H1 (cell line): Measurements from ENCODE around the gene SPTB. TPM values are rescaled to one million over a fixed set of nuclear protein-coding genes. Genes with fewer than 3 reads are reported as not detected.
A peak's percentile ranks its signal among the peaks of the same experiment; 100 is the strongest.

Experiments used
- CTCF ChIA-PET: fragments of 300-600 bp; sonication (Branson Sonifier 250); formaldehyde crosslinking; loops from one replicate; lab custom pipeline; 2021; ENCODE audit not compliant: partially characterized antibody; lab: Charles Lee
- POLR2A ChIA-PET: fragments of 300-600 bp; sonication (Branson Sonifier 250); formaldehyde crosslinking; loops from one replicate; lab custom pipeline; 2021; ENCODE audit warnings: inconsistent platforms; ENCODE audit not compliant: partially characterized antibody; lab: Charles Lee
- DNase-seq, 2 experiments: peaks; one replicate each; pipeline versions ENCODE4 v3.0.0 to v3.0.0-alpha.2; 2010 to 2022; ENCODE audit warnings: low spot score in 2 of 2, low read depth in 1 of 2, mixed read lengths in 1 of 2
- FAIRE-seq: peaks from 2 replicates; lab custom pipeline; 2011; peaks lifted over from hg19 to GRCh38; lab: Jason Lieb, UNC
- H2AFZ ChIP-seq: 2 replicates; pipeline ENCODE4 v1.8.1; 2012; ENCODE audit warnings: low read length, inconsistent platforms
- H2AK5ac ChIP-seq: 2 replicates; pipeline ENCODE4 v1.6.1; 2013; ENCODE audit warnings: low read depth, low read length
- H2BK120ac ChIP-seq: replicated peaks from 2 replicates; pipeline ENCODE3; 2013; ENCODE audit warnings: low read depth, low read length, inconsistent platforms
- H2BK12ac ChIP-seq: 2 replicates; pipeline ENCODE4 v1.6.1; 2013; ENCODE audit warnings: low read depth, low read length
- H2BK15ac ChIP-seq: 2 replicates; pipeline ENCODE4 v1.6.1; 2013; ENCODE audit warnings: low read length
- H2BK20ac ChIP-seq: 2 replicates; pipeline ENCODE4 v1.6.1; 2013; ENCODE audit warnings: low read length
- H2BK5ac ChIP-seq: 2 replicates; pipeline ENCODE4 v1.6.1; 2013; ENCODE audit warnings: low read depth, low read length
- H3K14ac ChIP-seq: 2 replicates; pipeline ENCODE4 v1.6.1; 2013; ENCODE audit warnings: inconsistent platforms; ENCODE audit not compliant: insufficient read length
- H3K18ac ChIP-seq: 2 replicates; pipeline ENCODE4 v1.6.1; 2013; ENCODE audit warnings: low read length; ENCODE audit errors: extremely low read depth
- H3K23ac ChIP-seq: 2 replicates; pipeline ENCODE4 v1.6.1; 2013; ENCODE audit warnings: inconsistent platforms; ENCODE audit not compliant: insufficient read length
- H3K23me2 ChIP-seq: 2 replicates; pipeline ENCODE4 v1.6.1; 2013; ENCODE audit warnings: low read depth, low read length
- H3K27ac ChIP-seq: 2 replicates; pipeline ENCODE4 v1.6.1; 2011; ENCODE audit warnings: low read depth, low read length, inconsistent platforms
- H3K27me3 ChIP-seq, 4 experiments: replicated peaks in 1 of 4; 1 replicate in 1 of 4; 2 replicates in 3 of 4; pipeline versions ENCODE4 v1.6.1 to v1.8.1; 2011 to 2013; ENCODE audit warnings: low read length in 3 of 4, mild to moderate bottlenecking in 3 of 4, inconsistent platforms in 2 of 4, mixed read lengths in 2 of 4, moderate library complexity in 1 of 4; ENCODE audit not compliant: control insufficient read depth in 3 of 4, insufficient read depth in 3 of 4; ENCODE audit errors: extremely low read depth in 1 of 4
- H3K36me3 ChIP-seq, 4 experiments: 2 replicates each; pipeline versions ENCODE4 v1.6.1 to v1.8.1; 2011 to 2013; ENCODE audit warnings: mild to moderate bottlenecking in 4 of 4, low read length in 3 of 4, moderate library complexity in 2 of 4, control low read depth in 1 of 4, inconsistent platforms in 1 of 4; ENCODE audit not compliant: insufficient read depth in 4 of 4, control insufficient read depth in 2 of 4
- H3K4ac ChIP-seq: replicated peaks from 2 replicates; pipeline ENCODE3; 2013; ENCODE audit warnings: low read length, low read depth, mixed read lengths, inconsistent platforms; ENCODE audit not compliant: insufficient read length
- H3K4me1 ChIP-seq, 4 experiments: replicated peaks in 1 of 4; 1 replicate in 1 of 4; 2 replicates in 3 of 4; pipeline versions ENCODE4 v1.6.1 to v1.8.1; 2011 to 2013; ENCODE audit warnings: low read length in 3 of 4, inconsistent platforms in 2 of 4, mixed read lengths in 1 of 4; ENCODE audit not compliant: insufficient read depth in 4 of 4, control insufficient read depth in 3 of 4
- H3K4me2 ChIP-seq, 2 experiments: 2 replicates each; pipeline versions ENCODE4 v1.6.1 to v1.8.1; 2011 to 2013; ENCODE audit warnings: low read depth in 2 of 2, low read length in 2 of 2, control low read depth in 1 of 2, inconsistent platforms in 1 of 2, mild to moderate bottlenecking in 1 of 2; ENCODE audit not compliant: insufficient read depth in 1 of 2
- H3K4me3 ChIP-seq, 4 experiments: fragments of 200-600, 300-600 bp in 1 of 4; sonication (generic), shearing (Covaris generic), sonication (Bioruptor Twin) in 1 of 4; 2 replicates each; pipeline versions ENCODE4 v1.5.1 to v1.8.1; 2011 to 2016; ENCODE audit warnings: low read length in 4 of 4, low read depth in 3 of 4, control low read depth in 2 of 4, inconsistent platforms in 2 of 4, mild to moderate bottlenecking in 2 of 4, mixed read lengths in 1 of 4, moderate library complexity in 1 of 4; ENCODE audit not compliant: insufficient read depth in 2 of 4; ENCODE audit errors: extremely low read depth in 1 of 4
- H3K56ac ChIP-seq: replicated peaks from 2 replicates; pipeline ENCODE3; 2013; ENCODE audit warnings: low read depth, mild to moderate bottlenecking, mixed read lengths, low read length, inconsistent platforms; ENCODE audit not compliant: insufficient read length
- H3K79me1 ChIP-seq: 2 replicates; pipeline ENCODE4 v1.6.1; 2013; ENCODE audit warnings: low read depth, low read length, control low read depth
- H3K79me2 ChIP-seq, 2 experiments: 2 replicates each; pipeline versions ENCODE4 v1.6.1 to v1.8.1; 2012 to 2013; ENCODE audit warnings: low read length in 2 of 2, mild to moderate bottlenecking in 2 of 2, inconsistent platforms in 1 of 2; ENCODE audit not compliant: insufficient read depth in 2 of 2, control insufficient read depth in 1 of 2
- H3K9ac ChIP-seq, 4 experiments: replicated peaks in 1 of 4; 1 replicate in 1 of 4; 2 replicates in 3 of 4; pipeline versions ENCODE4 v1.6.1 to v1.8.1; 2011 to 2013; ENCODE audit warnings: low read depth in 3 of 4, low read length in 3 of 4, control low read depth in 2 of 4, mild to moderate bottlenecking in 2 of 4, moderate library complexity in 2 of 4, inconsistent platforms in 1 of 4; ENCODE audit errors: extremely low read depth in 1 of 4
- H3K9me3 ChIP-seq, 2 experiments: 2 replicates each; pipeline versions ENCODE4 v1.6.1 to v1.8.1; 2012 to 2013; ENCODE audit warnings: mild to moderate bottlenecking in 2 of 2, moderate library complexity in 2 of 2, control low read depth in 1 of 2, inconsistent platforms in 1 of 2, low read depth in 1 of 2, low read length in 1 of 2, mixed read lengths in 1 of 2; ENCODE audit not compliant: insufficient read depth in 2 of 2
- H4K20me1 ChIP-seq, 2 experiments: replicated peaks in 1 of 2; 2 replicates each; pipeline versions ENCODE3 to v1.8.1; 2011 to 2013; ENCODE audit warnings: inconsistent platforms in 2 of 2, low read length in 2 of 2, mild to moderate bottlenecking in 1 of 2; ENCODE audit not compliant: insufficient read depth in 2 of 2, control insufficient read depth in 1 of 2
- H4K5ac ChIP-seq: 2 replicates; pipeline ENCODE4 v1.6.1; 2013; ENCODE audit warnings: low read length, low read depth, mixed read lengths, inconsistent platforms; ENCODE audit not compliant: insufficient read length
- H4K8ac ChIP-seq: 2 replicates; pipeline ENCODE4 v1.8.0; 2013; ENCODE audit warnings: mild to moderate bottlenecking, moderate library complexity, low read length, inconsistent platforms; ENCODE audit not compliant: insufficient read depth; ENCODE audit errors: extremely low read depth
- H4K91ac ChIP-seq: replicated peaks from 2 replicates; pipeline ENCODE3; 2013; ENCODE audit warnings: low read length, mixed read lengths, inconsistent platforms; ENCODE audit not compliant: insufficient read length
- ASH2L ChIP-seq: fragments of 200-600, 300-600 bp; sonication (generic); IDR thresholded peaks from one replicate; pipeline ENCODE4 v1.7.1; 2017; ENCODE audit warnings: low read length
- BACH1 ChIP-seq: IDR thresholded peaks from 2 replicates; pipeline ENCODE4 v1.6.1; 2012; ENCODE audit warnings: low read length, improper control_type of control experiment
- CBX8 ChIP-seq: fragments of 300-800, 300-1000 bp; sonication (generic); IDR thresholded peaks from 2 replicates; pipeline ENCODE4 v1.7.1; 2016; ENCODE audit warnings: low read depth, low read length, borderline replicate concordance
- CEBPB ChIP-seq: IDR thresholded peaks from 2 replicates; pipeline ENCODE4 v1.6.1; 2012; ENCODE audit warnings: low read depth, low read length
- EGR1 ChIP-seq: IDR thresholded peaks from 2 replicates; pipeline ENCODE4 v1.6.1; 2011; ENCODE audit warnings: low read depth, low read length, borderline replicate concordance
- HDAC6 ChIP-seq: IDR thresholded peaks from one replicate; pipeline ENCODE4 v1.7.1; 2012; ENCODE audit warnings: low read depth, mild to moderate bottlenecking, inconsistent platforms, low read length, moderate library complexity
- KDM1A ChIP-seq: fragments of 200-600, 300-600 bp; sonication (generic); IDR thresholded peaks from 2 replicates; pipeline ENCODE4 v1.7.1; 2016; ENCODE audit warnings: mild to moderate bottlenecking, low read length, borderline replicate concordance
- MAX ChIP-seq: IDR thresholded peaks from 2 replicates; pipeline ENCODE4 v1.6.1; 2012; ENCODE audit warnings: inconsistent platforms
- NRF1 ChIP-seq: IDR thresholded peaks from 2 replicates; pipeline ENCODE4 v1.6.1; 2011; ENCODE audit warnings: mild to moderate bottlenecking, low read depth, low read length, improper control_type of control experiment
- SIN3A ChIP-seq, 2 experiments: IDR thresholded peaks in 1 of 2; conservative IDR thresholded peaks in 1 of 2; 2 replicates each; pipeline ENCODE4 v1.6.1; 2011 to 2012; ENCODE audit warnings: low read length in 2 of 2, improper control_type of control experiment in 1 of 2, low read depth in 1 of 2, mild to moderate bottlenecking in 1 of 2
- SP2 ChIP-seq: IDR thresholded peaks from 2 replicates; pipeline ENCODE4 v1.6.1; 2012; ENCODE audit warnings: mild to moderate bottlenecking, low read length, inconsistent platforms
- TAF1 ChIP-seq: IDR thresholded peaks from 2 replicates; pipeline ENCODE4 v1.6.1; 2011; ENCODE audit warnings: mild to moderate bottlenecking, low read depth, low read length
- ZNF274 ChIP-seq: IDR thresholded peaks from 2 replicates; pipeline ENCODE4 v1.7.0; 2012; ENCODE audit warnings: low read length, borderline replicate concordance; ENCODE audit errors: extremely low read depth
- WGBS, 2 experiments: shearing (Covaris generic) in 1 of 2; methylation state at CpG; one replicate each; pipeline versions ENCODE4 v1.1.6 to v1.1.7; 2013 to 2015; ENCODE audit warnings: low lambda C conversion rate in 2 of 2, mixed read lengths in 2 of 2, inconsistent platforms in 1 of 2, low coverage in 1 of 2, missing lambda C conversion rate in 1 of 2; ENCODE audit not compliant: insufficient replicate concordance in 2 of 2, insufficient coverage in 1 of 2, insufficient read length in 1 of 2; ENCODE audit errors: extremely low coverage in 1 of 2, missing lambda C conversion rate in 1 of 2; 5-methylcytosine and 5-hydroxymethylcytosine counted together
- polyA plus RNA-seq, 7 experiments: library from polyadenylated mRNA; depleted of rRNA in 3 of 7; stranded (reverse) in 5 of 7; unstranded in 2 of 7; fragments of >200 nt in 5 of 7; fragments of 200-250 nt in 2 of 7; gene quantifications; 1 replicate in 5 of 7; 2 replicates in 1 of 7; 4 replicates in 1 of 7; pipeline versions ENCODE4 v1.2.1 to v1.2.3, GENCODE V29; 2011 to 2013; ENCODE audit warnings: missing spikeins in 2 of 7, mixed read lengths in 2 of 7
- total RNA-seq: library from RNA; stranded (reverse); fragmentation: NEBNext Ultra II Directional; extraction: Animal tissue kit (Norgen Biotek cat#: 25700); gene quantifications from 2 replicates; pipeline ENCODE4 v1.2.1, GENCODE V29; 2021

Gene SPTB
- total and polyA plus RNA-seq, 2 of the 8 experiments (the other 6 are each of a cell fraction or from before 2014, with no cell fraction given) = 0.30 to 2.4 TPM

- 2% methylated on average over 56 of the region's 69 CpGs; no CpG with 5 or more reads in 1 of the 2 experiments for WGBS, 2 experiments
- POLR2A ChIA-PET = interaction anchor here (0.6 to 7.8 kb wide), 9 partner anchors 12 to 458 kb away, joined by 3 to 102 read pairs (median 3); partner anchors contain the start of gene HSPA2
- Histone ChIP-seq H2BK15ac (peak within 1 kb of the TSS; percentile 84; the same call in 1 of the 2 replicates), H3K23me2 (peaks cover 21% of the 10 kb centered on the region), H3K4me2 (peak within 1 kb of the TSS; percentile 94 to 96), H2BK120ac (peak within 1 kb of the TSS; percentile 14), H3K23ac (no peak within 1 kb of the TSS), H4K5ac (peak within 1 kb of the TSS; percentile 79), H3K79me2 (peaks cover 4 to 44% of the 10 kb centered on the region in 2 experiments; a peak in 3 of 4 replicates), H3K4me1 (peaks cover 30 to 56% (median 39%) of the 10 kb centered on the region in 4 experiments), H3K56ac (peak within 1 kb of the TSS; percentile 50), H3K9me3 (no peaks in the 10 kb centered on the region), H4K91ac (peak within 1 kb of the TSS; percentile 83), H3K27ac (peak within 1 kb of the TSS; percentile 48; the same call in 1 of the 2 replicates), H3K36me3 (no peaks in the 10 kb centered on the region), H2AFZ (no peak within 1 kb of the TSS), H3K79me1 (peaks cover 10% of the 10 kb centered on the region; the same call in 1 of the 2 replicates), H3K9ac (peak within 1 kb of the TSS; percentile 46 to 64 (median 58)), H2BK12ac (peak within 1 kb of the TSS; percentile 98), H3K14ac (no peak within 1 kb of the TSS), H4K8ac (peak within 1 kb of the TSS; percentile 88), H3K4me3 (peak within 1 kb of the TSS; percentile 66 to 89 (median 79)), H4K20me1 (peaks cover 8% of the 10 kb centered on the region in 2 experiments), H3K18ac (peak within 1 kb of the TSS; percentile 95), H2AK5ac (peak within 1 kb of the TSS; percentile 11), H2BK20ac (no peak within 1 kb of the TSS), H3K27me3 (no peaks in the 10 kb centered on the region), H2BK5ac (peak within 1 kb of the TSS; percentile 90), H3K4ac (peak within 1 kb of the TSS; percentile 11)
- FAIRE-seq (no peak), DNase-seq (peak in 1 of 2 experiments; percentile 88)
- CTCF ChIA-PET = interaction anchor here (1.1 to 9.3 kb wide), 6 partner anchors 7 to 97 kb away, joined by 3 to 74 read pairs (median 6); no protein-coding TSS in a partner anchor
- peak; percentile 95 for TF ChIP-seq ASH2L
- no peak for TF ChIP-seq ZNF274
- TF ChIP-seq CBX8 = no peak
- TF ChIP-seq SP2 = no peak
- peak; percentile 44 to 79; a peak in 2 of 4 replicates for TF ChIP-seq SIN3A (conservative IDR thresholded peaks at IDR 0.05 in 1 of 2, IDR thresholded peaks at IDR 0.05 in 1 of 2; ENCODE audit: low read depth in 1 of 2, low read length in 2 of 2)
- TF ChIP-seq HDAC6 = no peak
- no peak for TF ChIP-seq NRF1
- peak; percentile 24; the same call in 1 of the 2 replicates for TF ChIP-seq TAF1
- TF ChIP-seq CEBPB = no peak
- TF ChIP-seq KDM1A = no peak
- TF ChIP-seq EGR1 = peak; percentile 68; the same call in 1 of the 2 replicates
- no peak for TF ChIP-seq BACH1
- peak; percentile 73 for TF ChIP-seq MAX
Observed at GRCh38 chr14:64704143-64704742, 175.5 kb downstream of the SPTB start, which contains the start of gene PLEKHG3. Gene PLEKHG3, plus strand, starts transcription at chr14:64704424. Its CDS starts 23,208 bp downstream, at chr14:64727632.
